IPS DF 4.7 (cell line): ENCODE results near the gene MEIG1.
"Not testable (repeated sequence)": the region's sequence is repeated elsewhere in the genome, so short reads cannot be mapped to it uniquely, and the experiment has no call there.

Source experiments
- DNase-seq: peaks from one replicate; pipeline ENCODE4 v3.0.0-alpha.2; 2013; ENCODE audit warnings: low spot score; ENCODE audit errors: extremely low read depth

Gene MEIG1

GRCh38 chr10:14954001-14954770 is 5.0 kb upstream of the MEIG1 start, which contains the start of gene DCLRE1C:
TSS of gene DCLRE1C (minus strand) at chr10:14954096. CDS start at chr10:14954010, 86 bp downstream.
- DNase-seq: no peak

- no peak for DNase-seq
Observed at GRCh38 chr10:14954934-14955333, 4.3 kb upstream of the MEIG1 start.

GRCh38 chr10:14958872-14959220 is 342 bp upstream of the MEIG1 start:
- DNase-seq: no peak

GRCh38 chr10:14967897-14968296 is 8.7 kb downstream of the MEIG1 start:
- DNase-seq: no peak

GRCh38 chr10:14971867-14972448 is 12.8 kb downstream of the MEIG1 start:
- no peak for DNase-seq

- not testable (repeated sequence) for DNase-seq
Observed at GRCh38 chr10:14974153-14974998, 15.2 kb downstream of the MEIG1 start.

GRCh38 chr10:14975672-14976273 is 16.6 kb downstream of the MEIG1 start:
- DNase-seq: no peak

GRCh38 chr10:14982744-14983143 is 23.6 kb downstream of the MEIG1 start:
- DNase-seq: no peak

- not testable (repeated sequence) for DNase-seq
Observed at GRCh38 chr10:14989552-14989951, 30.4 kb downstream of the MEIG1 start.

GRCh38 chr10:14991035-14991749 is 32.0 kb downstream of the MEIG1 start:
- peak; percentile 38 for DNase-seq

GRCh38 chr10:14992336-14992735 is 33.1 kb downstream of the MEIG1 start:
- DNase-seq: not testable (repeated sequence)

GRCh38 chr10:14993500-14994455 is 34.6 kb downstream of the MEIG1 start:
- not testable (repeated sequence) for DNase-seq

- no peak for DNase-seq
Observed at GRCh38 chr10:14995964-14996565, 36.9 kb downstream of the MEIG1 start.

GRCh38 chr10:15013530-15013929 is 54.3 kb downstream of the MEIG1 start:
- DNase-seq: not testable (repeated sequence)

GRCh38 chr10:15015451-15015850 is 56.3 kb downstream of the MEIG1 start:
- no peak for DNase-seq

- not testable (repeated sequence) for DNase-seq
Observed at GRCh38 chr10:15020966-15021365, 61.8 kb downstream of the MEIG1 start.
